Neural progenitor cell (in vitro differentiated cells): ENCODE measurements around the gene PDE7B. TPM values are rescaled to one million over a fixed set of nuclear protein-coding genes. Genes with fewer than 3 reads are reported as not detected.

Experiments used
- DNase-seq: peaks from one replicate; pipeline ENCODE4 v3.0.0-alpha.2; 2016; ENCODE audit warnings: low spot score
- H2AFZ ChIP-seq: fragments of 200-600 bp; sonication (generic); replicated peaks from 2 replicates; pipeline ENCODE4 v1.6.1; 2016; ENCODE audit warnings: antibody characterized with exemption
- H3F3A ChIP-seq: fragments of 200-600 bp; sonication (generic); 2 replicates; pipeline ENCODE4 v1.6.1; 2016; ENCODE audit warnings: antibody characterized with exemption, low read depth
- H3K27ac ChIP-seq: fragments of 200-600 bp; sonication (generic); 2 replicates; pipeline ENCODE4 v1.5.1; 2016; ENCODE audit warnings: mild to moderate bottlenecking
- H3K27me3 ChIP-seq: fragments of 200-600 bp; sonication (generic); 2 replicates; pipeline ENCODE4 v1.6.1; 2016; ENCODE audit warnings: mild to moderate bottlenecking, moderate library complexity
- H3K36me3 ChIP-seq: fragments of 200-600 bp; sonication (generic); 2 replicates; pipeline ENCODE4 v1.5.1; 2016
- H3K4me1 ChIP-seq: fragments of 200-600 bp; sonication (generic); 2 replicates; pipeline ENCODE4 v1.6.1; 2016; ENCODE audit warnings: mixed run types
- H3K4me2 ChIP-seq: fragments of 200-600 bp; sonication (generic); 2 replicates; pipeline ENCODE4 v1.6.1; 2016
- H3K4me3 ChIP-seq: fragments of 200-600 bp; sonication (generic); 2 replicates; pipeline ENCODE4 v1.5.1; 2016
- H3K79me2 ChIP-seq: fragments of 200-600 bp; sonication (generic); 2 replicates; pipeline ENCODE4 v1.6.1; 2016; ENCODE audit warnings: low read depth
- H3K9ac ChIP-seq: fragments of 200-600 bp; sonication (generic); 2 replicates; pipeline ENCODE4 v1.6.1; 2016
- H3K9me3 ChIP-seq: fragments of 200-600 bp; sonication (generic); 2 replicates; pipeline ENCODE4 v1.5.1; 2016; ENCODE audit warnings: low read depth
- H4K20me1 ChIP-seq: fragments of 200-600 bp; sonication (generic); 2 replicates; pipeline ENCODE4 v1.6.1; 2016; ENCODE audit warnings: low read depth
- H3K27ac Mint-ChIP-seq: 3 replicates; pipeline ENCODE4 v1.8.0; 2021; ENCODE audit warnings: mixed read lengths
- H3K27me3 Mint-ChIP-seq: 2 replicates; pipeline ENCODE4 v1.8.0; 2022; ENCODE audit warnings: low read depth, mild to moderate bottlenecking, inconsistent platforms, moderate library complexity, mixed read lengths; ENCODE audit not compliant: insufficient read depth
- H3K36me3 Mint-ChIP-seq: 3 replicates; pipeline ENCODE4 v1.8.0; 2021; ENCODE audit warnings: mixed read lengths
- H3K4me1 Mint-ChIP-seq: 3 replicates; pipeline ENCODE4 v1.8.0; 2021; ENCODE audit warnings: mixed read lengths
- H3K4me3 Mint-ChIP-seq: 3 replicates; pipeline ENCODE4 v1.8.0; 2021; ENCODE audit warnings: mild to moderate bottlenecking, moderate library complexity, mixed read lengths
- H3K9me3 Mint-ChIP-seq: 3 replicates; pipeline ENCODE4 v1.8.0; 2020; ENCODE audit warnings: mixed read lengths
- CTCF ChIP-seq: fragments of 200-600 bp; sonication (generic); IDR thresholded peaks from 2 replicates; pipeline ENCODE4 v1.5.1; 2017; ENCODE audit warnings: antibody characterized with exemption, mild to moderate bottlenecking
- EZH2 ChIP-seq: fragments of 200-600 bp; sonication (generic); IDR thresholded peaks from 2 replicates; pipeline ENCODE4 v1.6.1; 2017; ENCODE audit warnings: antibody characterized with exemption, mild to moderate bottlenecking, moderate library complexity
- EZH2phosphoT487 ChIP-seq: fragments of 200-600 bp; sonication (generic); IDR thresholded peaks from 2 replicates; pipeline ENCODE4 v1.6.1; 2017; ENCODE audit warnings: antibody characterized with exemption
- total RNA-seq: library from RNA; depleted of rRNA; stranded (reverse); fragments of >200 nt; gene quantifications from 2 replicates; pipeline ENCODE4 v1.2.3, GENCODE V29; 2015; ENCODE audit warnings: low replicate concordance

The PDE7B gene
- total RNA-seq, 1 donor from 2014 or later, result 0.04 TPM

GRCh38 chr6:136059308-136059707 lies 207.8 kb downstream of the PDE7B start:
- H3K9ac ChIP-seq, result no peak overlapping the region
- no peaks in the 10 kb centered on the region for H3K4me1 ChIP-seq
- Mint-ChIP-seq H3K4me3 (no peak overlapping the region), H3K4me1 (peaks cover 7% of the 10 kb centered on the region), H3K36me3 (no peaks in the 10 kb centered on the region), H3K9me3 (no peaks in the 10 kb centered on the region), H3K27me3 (peaks cover 2% of the 10 kb centered on the region), H3K27ac (no peak overlapping the region)
- TF ChIP-seq CTCF, result no peak
- TF ChIP-seq EZH2, result no peak
- no peak for TF ChIP-seq EZH2phosphoT487
- no peaks in the 10 kb centered on the region for H3K36me3 ChIP-seq
- no peaks in the 10 kb centered on the region for H3F3A ChIP-seq
- DNase-seq, result no peak
- H3K27me3 ChIP-seq, result no peaks in the 10 kb centered on the region
- no peaks in the 10 kb centered on the region for H3K9me3 ChIP-seq
- no peak overlapping the region for H3K27ac ChIP-seq
- H3K79me2 ChIP-seq, result no peaks in the 10 kb centered on the region
- no peak overlapping the region for H3K4me3 ChIP-seq
- no peaks in the 10 kb centered on the region for H4K20me1 ChIP-seq
- H3K4me2 ChIP-seq, result no peak overlapping the region
- no peak overlapping the region for H2AFZ ChIP-seq

GRCh38 chr6:136060052-136060451 lies 208.6 kb downstream of the PDE7B start:
- Histone ChIP-seq H3K4me3 (no peak overlapping the region), H3K9me3 (no peaks in the 10 kb centered on the region), H2AFZ (no peak overlapping the region), H3K4me2 (no peak overlapping the region), H3K27ac (no peak overlapping the region), H3K4me1 (no peaks in the 10 kb centered on the region), H3K79me2 (no peaks in the 10 kb centered on the region), H3K27me3 (no peaks in the 10 kb centered on the region), H3F3A (no peaks in the 10 kb centered on the region), H4K20me1 (no peaks in the 10 kb centered on the region), H3K36me3 (no peaks in the 10 kb centered on the region), H3K9ac (no peak overlapping the region)
- TF ChIP-seq EZH2, result no peak
- no peak for TF ChIP-seq CTCF
- TF ChIP-seq EZH2phosphoT487, result no peak
- Mint-ChIP-seq H3K27ac (no peak overlapping the region), H3K27me3 (peaks cover 2% of the 10 kb centered on the region), H3K4me1 (peaks cover 11% of the 10 kb centered on the region), H3K9me3 (no peaks in the 10 kb centered on the region), H3K4me3 (no peak overlapping the region), H3K36me3 (no peaks in the 10 kb centered on the region)
- DNase-seq, result no peak

GRCh38 chr6:136060759-136061158 lies 209.3 kb downstream of the PDE7B start:
- no peak overlapping the region for H3K4me2 ChIP-seq
- H3K79me2 ChIP-seq, result no peaks in the 10 kb centered on the region
- H3K27me3 ChIP-seq, result no peaks in the 10 kb centered on the region
- H3K9ac ChIP-seq, result no peak overlapping the region
- Mint-ChIP-seq H3K36me3 (no peaks in the 10 kb centered on the region), H3K4me3 (no peak overlapping the region), H3K27ac (no peak overlapping the region), H3K27me3 (peaks cover 2% of the 10 kb centered on the region), H3K9me3 (no peaks in the 10 kb centered on the region), H3K4me1 (peaks cover 11% of the 10 kb centered on the region)
- H3K4me3 ChIP-seq, result no peak overlapping the region
- no peak for TF ChIP-seq EZH2phosphoT487
- TF ChIP-seq EZH2, result no peak
- TF ChIP-seq CTCF, result no peak
- H3K9me3 ChIP-seq, result no peaks in the 10 kb centered on the region
- H3K27ac ChIP-seq, result no peak overlapping the region
- no peak for DNase-seq
- H4K20me1 ChIP-seq, result no peaks in the 10 kb centered on the region
- H3K36me3 ChIP-seq, result no peaks in the 10 kb centered on the region
- no peaks in the 10 kb centered on the region for H3K4me1 ChIP-seq
- H2AFZ ChIP-seq, result no peak overlapping the region
- no peaks in the 10 kb centered on the region for H3F3A ChIP-seq

GRCh38 chr6:136061701-136062100 lies 210.2 kb downstream of the PDE7B start:
- no peak for DNase-seq
- no peak for TF ChIP-seq EZH2
- TF ChIP-seq CTCF, result no peak
- TF ChIP-seq EZH2phosphoT487, result no peak
- peaks cover 11% of the 10 kb centered on the region for H3K4me1 Mint-ChIP-seq
- Histone ChIP-seq H3K9ac (no peak overlapping the region), H3K9me3 (no peaks in the 10 kb centered on the region), H3K36me3 (no peaks in the 10 kb centered on the region), H4K20me1 (no peaks in the 10 kb centered on the region), H3K79me2 (no peaks in the 10 kb centered on the region), H2AFZ (no peak overlapping the region), H3K4me2 (no peak overlapping the region), H3K27me3 (no peaks in the 10 kb centered on the region), H3K4me3 (no peak overlapping the region), H3K27ac (no peak overlapping the region), H3F3A (no peaks in the 10 kb centered on the region), H3K4me1 (no peaks in the 10 kb centered on the region)
- H3K9me3 Mint-ChIP-seq, result no peaks in the 10 kb centered on the region
- H3K27ac Mint-ChIP-seq, result no peak overlapping the region
- no peaks in the 10 kb centered on the region for H3K27me3 Mint-ChIP-seq
- H3K4me3 Mint-ChIP-seq, result no peak overlapping the region
- H3K36me3 Mint-ChIP-seq, result no peaks in the 10 kb centered on the region
